Gastrocnemius medialis (tissue), 4 donors: ENCODE data around the gene WDR45B. TPM values are rescaled to one million over a fixed set of nuclear protein-coding genes. Genes with fewer than 3 reads are reported as not detected.

ENCODE experiments used
- ATAC-seq, 2 donors: fragments of 150-250 bp; one replicate each; pipeline ENCODE4 v1.9.1; 2016
- DNase-seq, 2 donors: peaks; one replicate each; pipeline ENCODE4 v3.0.0-alpha.2; 2019
- H3K27ac ChIP-seq, 4 donors: fragments of 200-600 bp; sonication (generic); 1 replicate in 1 of 4; 2 replicates in 3 of 4; pipeline ENCODE4 v1.5.1; 2016 to 2018; ENCODE audit warnings: mild to moderate bottlenecking in 2 of 4, moderate library complexity in 1 of 4
- H3K27me3 ChIP-seq, 3 donors: fragments of 200-600 bp; sonication (generic) in 2 of 3; 1 replicate in 1 of 3; 2 replicates in 2 of 3; pipeline versions ENCODE4 v1.5.1 to v1.6.0; 2016 to 2019; ENCODE audit warnings: mild to moderate bottlenecking in 1 of 3, moderate library complexity in 1 of 3
- H3K36me3 ChIP-seq, 2 donors: fragments of 200-600 bp; sonication (generic) in 1 of 2; one replicate each; pipeline ENCODE4 v1.5.1; 2017 to 2018
- H3K4me1 ChIP-seq, 2 donors: fragments of 200-600 bp; sonication (generic) in 1 of 2; one replicate each; pipeline ENCODE4 v1.5.1; 2016 to 2017; ENCODE audit warnings: mild to moderate bottlenecking in 2 of 2
- H3K4me3 ChIP-seq, 4 donors: fragments of 200-600 bp; sonication (generic) in 3 of 4; 1 replicate in 1 of 4; 2 replicates in 3 of 4; pipeline ENCODE4 v1.5.1; 2016 to 2019; ENCODE audit warnings: mild to moderate bottlenecking in 2 of 4
- H3K9me3 ChIP-seq, 3 donors: fragments of 200-600 bp; sonication (generic) in 2 of 3; 1 replicate in 1 of 3; 2 replicates in 2 of 3; pipeline ENCODE4 v1.5.1; 2016 to 2019
- POLR2A ChIP-seq, 2 donors: fragments of 450-650 bp; IDR thresholded peaks; one replicate each; pipeline ENCODE4 v1.6.1; 2017; ENCODE audit warnings: antibody characterized with exemption in 2 of 2, mild to moderate bottlenecking in 2 of 2, moderate library complexity in 2 of 2
- in situ Hi-C, 4 donors: fragments of 200-750 bp; cut with MboI; loops; one replicate each; pipeline versions ENCODE4 v1.15.0 to v1.8.0; 2017; ENCODE audit warnings: low sequenced_read_pairs in 4 of 4
- intact Hi-C: fragments of 100-400 bp; cut with DNase I; formaldehyde crosslinking; loops from one replicate; pipeline ENCODE4 v1.15.1; 2023; ENCODE audit warnings: low total_unique reads
- total RNA-seq, 4 donors: library from RNA; depleted of rRNA; stranded (reverse); fragments of >200 nt; gene quantifications; one replicate each; pipeline versions ENCODE4 v1.1.0 to v1.2.3, GENCODE V29; 2016
- TF ChIP-seq, protein P1 (sequence below), 5 experiments: fragments of 450-650 bp in 3 of 5; fragments of 200-600 bp in 2 of 5; sonication (generic) in 2 of 5; IDR thresholded peaks in 4 of 5; conservative IDR thresholded peaks in 1 of 5; 1 replicate in 4 of 5; 2 replicates in 1 of 5; pipeline ENCODE4 v1.5.1; 2016 to 2019; ENCODE audit warnings: antibody characterized with exemption in 5 of 5, mild to moderate bottlenecking in 3 of 5, moderate library complexity in 3 of 5

The WDR45B gene
- total RNA-seq, 4 donors from 2014 or later, result 28.0 to 39.2 (median 34.8) TPM

DNA sequence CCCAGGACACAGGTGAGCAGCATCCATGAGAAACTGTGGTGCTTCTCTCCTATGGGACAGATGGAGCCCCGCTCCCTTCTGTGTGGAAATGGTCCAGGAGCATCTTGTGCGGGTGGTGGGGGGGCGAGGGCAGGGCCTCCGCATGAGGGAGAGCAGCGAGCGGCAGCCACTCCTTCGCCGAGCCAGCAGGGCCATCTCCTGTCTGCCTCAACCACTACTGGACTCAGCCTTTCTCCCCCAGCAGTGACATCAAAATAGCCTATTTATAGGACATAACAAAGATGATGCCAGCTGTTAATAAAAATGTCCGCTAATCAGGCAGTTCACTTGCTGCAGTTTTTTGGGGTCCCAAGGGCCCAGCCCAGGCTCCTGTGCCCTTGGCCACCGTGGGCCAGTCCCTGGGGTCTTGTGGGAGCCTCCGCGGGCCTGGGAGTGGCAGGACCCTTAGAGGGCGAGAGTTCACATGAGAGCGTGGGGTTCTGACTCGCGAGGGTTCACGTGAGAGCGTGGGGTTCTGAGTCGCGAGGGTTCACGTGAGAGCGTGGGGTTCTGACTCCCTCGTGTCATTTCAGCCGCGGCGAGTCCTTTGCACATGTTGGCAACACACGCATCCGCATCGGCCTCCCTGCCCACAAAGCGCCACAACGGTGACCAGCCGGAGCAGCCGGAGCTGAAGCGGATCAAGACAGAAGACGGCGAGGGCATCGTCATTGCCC, 47.4 kb downstream of the WDR45B start:
- ATAC-seq (no peak), DNase-seq (no peak)
- H3K36me3 ChIP-seq, result peaks cover 0 to 33% of the 10 kb centered on the region in 2 donors
- intact Hi-C loops, result no loop called here
- no peak overlapping the region for H3K4me3 ChIP-seq
- H3K27ac ChIP-seq, result peak overlapping the region in 3 of 4 donors; percentile 45 to 57 (median 48)
- peaks cover 7 to 18% of the 10 kb centered on the region in 2 donors for H3K4me1 ChIP-seq
- no peaks in the 10 kb centered on the region for H3K27me3 ChIP-seq
- TF ChIP-seq, protein P1, sequence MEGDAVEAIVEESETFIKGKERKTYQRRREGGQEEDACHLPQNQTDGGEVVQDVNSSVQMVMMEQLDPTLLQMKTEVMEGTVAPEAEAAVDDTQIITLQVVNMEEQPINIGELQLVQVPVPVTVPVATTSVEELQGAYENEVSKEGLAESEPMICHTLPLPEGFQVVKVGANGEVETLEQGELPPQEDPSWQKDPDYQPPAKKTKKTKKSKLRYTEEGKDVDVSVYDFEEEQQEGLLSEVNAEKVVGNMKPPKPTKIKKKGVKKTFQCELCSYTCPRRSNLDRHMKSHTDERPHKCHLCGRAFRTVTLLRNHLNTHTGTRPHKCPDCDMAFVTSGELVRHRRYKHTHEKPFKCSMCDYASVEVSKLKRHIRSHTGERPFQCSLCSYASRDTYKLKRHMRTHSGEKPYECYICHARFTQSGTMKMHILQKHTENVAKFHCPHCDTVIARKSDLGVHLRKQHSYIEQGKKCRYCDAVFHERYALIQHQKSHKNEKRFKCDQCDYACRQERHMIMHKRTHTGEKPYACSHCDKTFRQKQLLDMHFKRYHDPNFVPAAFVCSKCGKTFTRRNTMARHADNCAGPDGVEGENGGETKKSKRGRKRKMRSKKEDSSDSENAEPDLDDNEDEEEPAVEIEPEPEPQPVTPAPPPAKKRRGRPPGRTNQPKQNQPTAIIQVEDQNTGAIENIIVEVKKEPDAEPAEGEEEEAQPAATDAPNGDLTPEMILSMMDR (IDR thresholded peaks at IDR 0.05 in 4 of 5, conservative IDR thresholded peaks at IDR 0.05 in 1 of 5), result no peak
- TF ChIP-seq POLR2A (IDR thresholded peaks at IDR 0.05), result no peak
- in situ Hi-C loops, result no loop called here
- no peaks in the 10 kb centered on the region for H3K9me3 ChIP-seq

DNA sequence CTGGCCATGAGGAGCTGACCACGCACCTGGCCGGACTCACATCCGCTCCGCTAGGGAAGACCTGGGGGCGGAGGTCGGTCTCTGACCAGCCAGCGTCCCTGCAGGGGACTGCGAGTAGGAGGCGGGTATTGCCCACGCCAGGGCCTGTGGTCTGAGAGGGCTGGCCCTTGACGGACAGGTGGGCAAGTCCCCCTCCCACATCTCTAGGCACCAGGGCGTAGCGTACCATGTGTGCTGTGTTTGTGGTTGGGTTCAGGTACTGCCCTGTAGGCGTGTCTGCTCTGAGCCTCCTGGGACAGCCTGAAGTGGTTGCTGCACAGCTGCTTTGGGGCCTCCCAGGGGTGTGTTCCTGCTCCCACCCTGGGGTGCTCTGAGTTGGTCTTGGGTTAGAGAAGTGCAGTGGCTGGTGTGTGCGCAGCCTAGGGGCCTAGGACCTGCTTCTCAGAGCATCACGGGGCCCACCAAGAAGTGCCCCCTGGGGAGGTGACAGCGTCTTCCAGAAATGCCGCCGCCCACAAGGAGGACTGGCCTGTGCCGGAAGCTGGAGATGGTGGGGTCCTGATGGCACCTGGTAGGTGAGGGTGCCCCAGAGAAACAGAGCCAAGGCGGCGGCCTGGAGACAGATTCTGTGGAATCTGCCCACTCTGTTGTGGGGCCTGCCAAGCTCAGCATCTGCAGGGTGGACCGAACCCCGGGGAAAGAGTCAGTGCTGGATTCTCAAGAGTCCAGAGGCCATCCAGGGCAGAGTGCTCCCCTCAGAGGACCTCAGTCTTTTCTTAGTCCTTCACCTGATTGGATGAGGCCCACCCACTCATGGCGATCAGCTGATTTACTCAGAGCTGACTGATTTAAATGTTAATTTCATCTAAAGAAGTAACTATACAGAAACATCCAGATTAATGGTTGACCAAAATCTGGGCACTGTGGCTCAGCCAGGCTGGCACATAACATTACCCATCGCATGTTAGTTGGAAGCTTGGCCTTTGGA, 48.3 kb downstream of the WDR45B start:
- ATAC-seq, result no peak
- Histone ChIP-seq H3K36me3 (peaks cover 0 to 35% of the 10 kb centered on the region in 2 donors), H3K4me1 (peaks cover 7 to 18% of the 10 kb centered on the region in 2 donors), H3K27ac (peak overlapping the region in 2 of 4 donors; percentile 57 to 68), H3K4me3 (no peak overlapping the region), H3K27me3 (no peaks in the 10 kb centered on the region), H3K9me3 (no peaks in the 10 kb centered on the region)
- DNase-seq, result no peak
- intact Hi-C loops, result no loop called here
- in situ Hi-C loops, result no loop called here
- TF ChIP-seq POLR2A (IDR thresholded peaks at IDR 0.05), result no peak
- TF ChIP-seq, protein P1 (IDR thresholded peaks at IDR 0.05 in 4 of 5, conservative IDR thresholded peaks at IDR 0.05 in 1 of 5), result no peak

DNA sequence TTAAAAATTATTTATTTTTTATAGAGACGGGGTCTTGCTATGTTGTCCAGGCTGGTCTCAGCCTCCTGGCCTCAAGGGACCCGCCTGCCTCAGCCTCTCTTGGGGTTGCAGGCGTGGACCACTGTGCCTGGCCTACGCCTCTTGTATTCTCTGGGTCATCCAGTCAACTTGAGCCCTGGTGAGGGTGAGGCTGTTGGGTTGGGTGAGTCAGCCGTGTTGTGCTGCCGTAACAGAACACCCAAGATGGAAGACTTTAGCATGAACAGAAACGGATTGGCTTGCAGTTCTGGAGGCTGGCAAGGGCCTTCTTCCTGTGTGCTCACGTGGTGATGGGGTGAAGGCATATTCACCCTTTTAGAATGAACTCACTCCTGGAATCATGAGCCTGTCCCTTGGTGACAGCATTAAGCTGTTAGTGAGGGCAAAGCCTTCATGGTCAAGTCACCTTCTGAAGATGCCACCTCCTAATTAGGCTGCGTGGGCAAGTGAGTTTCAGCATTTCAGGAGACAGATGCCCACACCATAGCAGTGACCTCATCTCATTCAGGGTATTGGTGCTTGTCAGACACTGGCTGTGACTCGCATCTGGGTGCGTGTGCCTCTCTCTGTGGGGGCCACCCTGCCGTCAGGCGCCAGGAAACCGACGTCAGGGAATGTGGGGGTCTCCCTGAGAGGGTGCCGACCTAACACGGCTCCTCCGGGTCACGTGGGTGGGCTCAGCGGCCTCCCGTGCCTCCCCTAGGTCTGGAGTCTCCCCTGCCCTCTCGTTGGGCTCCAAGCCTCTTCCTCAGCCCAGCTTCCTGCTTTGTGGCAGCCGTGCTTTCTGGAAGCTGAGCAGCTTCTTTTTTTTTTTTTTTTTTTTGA, 49.8 kb downstream of the WDR45B start:
- intact Hi-C loops (no loop called here), in situ Hi-C loops (no loop called here)
- Histone ChIP-seq H3K9me3 (no peaks in the 10 kb centered on the region), H3K4me1 (peaks cover 15 to 24% of the 10 kb centered on the region in 2 donors), H3K36me3 (peaks cover 0 to 30% of the 10 kb centered on the region in 2 donors), H3K27me3 (no peaks in the 10 kb centered on the region), H3K4me3 (no peak overlapping the region), H3K27ac (peak overlapping the region in 3 of 4 donors; percentile 42 to 69 (median 68))
- ATAC-seq (peak; percentile 69 to 70), DNase-seq (peak; percentile 32 to 70)
- no peak for TF ChIP-seq POLR2A (IDR thresholded peaks at IDR 0.05)
- TF ChIP-seq, protein P1 (IDR thresholded peaks at IDR 0.05 in 4 of 5, conservative IDR thresholded peaks at IDR 0.05 in 1 of 5), result no peak
